Left forelimb (tissue), 1 donor: Measurements from ENCODE around the gene KCNMB3.

Source experiments
- DNase-seq: peaks from one replicate; pipeline ENCODE4 v3.0.0-alpha.2; 2018; ENCODE audit warnings: low spot score

The KCNMB3 gene

DNA sequence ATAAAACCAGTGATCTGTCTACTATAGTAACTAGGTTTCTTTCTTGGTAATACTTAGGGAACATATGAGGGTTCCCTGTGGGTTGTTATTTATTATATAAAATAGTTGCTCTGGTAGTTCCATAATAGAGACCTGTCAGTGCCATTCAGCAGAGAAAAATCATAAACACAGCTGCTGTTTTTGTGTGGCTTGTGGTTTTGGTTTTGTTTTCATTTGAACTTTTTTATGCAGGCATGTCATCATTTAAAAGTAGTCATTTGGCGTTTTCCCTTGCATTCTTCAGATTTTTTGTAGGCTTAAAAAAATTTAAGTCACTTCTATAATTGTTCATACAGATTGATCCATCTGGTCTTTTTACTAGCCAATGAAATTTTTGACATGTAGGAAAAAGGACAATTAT is 54.8 kb downstream of the KCNMB3 start:
- DNase-seq = no peak

DNA sequence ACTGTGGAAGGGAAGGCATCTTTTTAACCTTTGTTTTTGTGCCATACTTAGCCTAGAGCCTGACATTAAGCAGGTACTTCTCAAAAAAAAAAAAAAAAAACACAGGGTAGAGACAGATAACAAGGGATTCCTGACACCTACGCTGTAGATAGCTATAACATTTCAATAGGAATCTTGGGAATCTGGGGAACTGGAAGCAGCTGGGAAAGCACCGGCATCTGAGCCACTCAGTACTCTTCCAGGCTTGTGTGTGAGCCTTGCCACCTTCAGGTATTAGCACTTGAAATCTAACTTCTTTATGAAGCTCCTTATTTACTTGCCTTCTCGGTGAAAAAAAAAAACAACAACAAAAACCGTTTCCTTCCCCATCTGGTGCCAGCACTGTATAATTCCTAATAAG is 56.0 kb downstream of the KCNMB3 start:
- no peak for DNase-seq
